Esophagus squamous epithelium (tissue), 5 donors: Measurements from ENCODE around the gene SNX10. TPM values are rescaled to one million over a fixed set of nuclear protein-coding genes. Genes with fewer than 3 reads are reported as not detected.

Experiments
- DNase-seq: peaks from one replicate; lab custom pipeline; 2025; lab: John Stamatoyannopoulos, UW
- H3K27ac ChIP-seq, 4 donors: fragments of 200-600 bp; sonication (generic); one replicate each; pipeline ENCODE4 v1.5.1; 2016 to 2019; ENCODE audit warnings: mild to moderate bottlenecking in 1 of 4
- H3K27me3 ChIP-seq, 4 donors: fragments of 200-600 bp; sonication (generic); 1 replicate in 3 of 4; 2 replicates in 1 of 4; pipeline versions ENCODE4 v1.5.1 to v1.6.0; 2017 to 2021; ENCODE audit warnings: antibody characterized with exemption in 1 of 4
- H3K36me3 ChIP-seq, 3 donors: fragments of 200-600 bp; sonication (generic); one replicate each; pipeline ENCODE4 v1.5.1; 2016 to 2019
- H3K4me1 ChIP-seq, 3 donors: fragments of 200-600 bp; sonication (generic); one replicate each; pipeline ENCODE4 v1.5.1; 2017 to 2019
- H3K4me3 ChIP-seq, 4 donors: fragments of 200-600 bp; sonication (generic); 1 replicate in 3 of 4; 2 replicates in 1 of 4; pipeline ENCODE4 v1.5.1; 2016 to 2019; ENCODE audit warnings: mild to moderate bottlenecking in 2 of 4, moderate library complexity in 1 of 4
- H3K9me3 ChIP-seq, 3 donors: fragments of 200-600 bp; sonication (generic); one replicate each; pipeline ENCODE4 v1.5.1; 2016 to 2019
- POLR2A ChIP-seq, 4 donors: fragments of 450-650 bp; IDR thresholded peaks; one replicate each; pipeline ENCODE4 v1.6.1; 2017; ENCODE audit warnings: antibody characterized with exemption in 4 of 4, mild to moderate bottlenecking in 4 of 4, moderate library complexity in 3 of 4
- WGBS, 2 donors: methylation state at CpG; one replicate each; pipeline ENCODE4 v1.1.5; 2018; 5-methylcytosine and 5-hydroxymethylcytosine counted together
- intact Hi-C: fragments of 100-400 bp; cut with DNase I; formaldehyde crosslinking; loops from one replicate; pipeline ENCODE4 v1.15.0; 2022
- total RNA-seq, 4 donors: library from RNA; depleted of rRNA; stranded (reverse); fragments of >200 nt; gene quantifications; one replicate each; pipeline ENCODE4 v1.1.0, GENCODE V29; 2016
- TF ChIP-seq, protein P1 (sequence below), 6 experiments: fragments of 450-650 bp in 4 of 6; fragments of 200-600 bp in 2 of 6; sonication (generic) in 2 of 6; IDR thresholded peaks; one replicate each; pipeline ENCODE4 v1.5.1; 2016 to 2019; ENCODE audit warnings: antibody characterized with exemption in 6 of 6, mild to moderate bottlenecking in 4 of 6, moderate library complexity in 4 of 6
- donor health status: DM: yes; HTN: yes; CAD: no.

Gene SNX10
- total RNA-seq, 4 donors from 2014 or later: 2.7 to 7.4 (median 3.6) TPM; not detected in 1

DNA sequence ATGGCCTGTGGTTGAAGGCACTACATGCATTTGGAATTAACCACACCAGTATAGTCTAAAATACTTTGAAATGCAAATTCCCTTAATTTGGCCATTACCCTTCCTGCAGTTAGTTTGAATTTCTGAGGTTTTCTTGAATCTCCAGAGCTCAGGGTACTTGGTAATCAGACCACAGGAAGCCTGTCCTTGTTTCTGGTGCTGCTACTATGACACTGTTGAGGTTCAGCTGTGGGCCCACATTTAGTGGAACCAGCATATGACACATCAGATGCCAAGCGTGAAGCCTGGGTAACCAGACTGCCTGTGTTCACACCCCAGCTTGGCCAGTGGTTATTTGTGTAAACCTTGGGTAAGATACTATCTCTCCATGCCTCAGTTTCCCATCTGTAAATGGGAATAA lies 124.3 kb downstream of the SNX10 start:
- no peak for TF ChIP-seq POLR2A (IDR thresholded peaks at IDR 0.05)
- TF ChIP-seq, protein P1, sequence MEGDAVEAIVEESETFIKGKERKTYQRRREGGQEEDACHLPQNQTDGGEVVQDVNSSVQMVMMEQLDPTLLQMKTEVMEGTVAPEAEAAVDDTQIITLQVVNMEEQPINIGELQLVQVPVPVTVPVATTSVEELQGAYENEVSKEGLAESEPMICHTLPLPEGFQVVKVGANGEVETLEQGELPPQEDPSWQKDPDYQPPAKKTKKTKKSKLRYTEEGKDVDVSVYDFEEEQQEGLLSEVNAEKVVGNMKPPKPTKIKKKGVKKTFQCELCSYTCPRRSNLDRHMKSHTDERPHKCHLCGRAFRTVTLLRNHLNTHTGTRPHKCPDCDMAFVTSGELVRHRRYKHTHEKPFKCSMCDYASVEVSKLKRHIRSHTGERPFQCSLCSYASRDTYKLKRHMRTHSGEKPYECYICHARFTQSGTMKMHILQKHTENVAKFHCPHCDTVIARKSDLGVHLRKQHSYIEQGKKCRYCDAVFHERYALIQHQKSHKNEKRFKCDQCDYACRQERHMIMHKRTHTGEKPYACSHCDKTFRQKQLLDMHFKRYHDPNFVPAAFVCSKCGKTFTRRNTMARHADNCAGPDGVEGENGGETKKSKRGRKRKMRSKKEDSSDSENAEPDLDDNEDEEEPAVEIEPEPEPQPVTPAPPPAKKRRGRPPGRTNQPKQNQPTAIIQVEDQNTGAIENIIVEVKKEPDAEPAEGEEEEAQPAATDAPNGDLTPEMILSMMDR (IDR thresholded peaks at IDR 0.05): no peak
- no peak overlapping the region for H3K4me3 ChIP-seq
- H3K9me3 ChIP-seq: no peaks in the 10 kb centered on the region
- no peak overlapping the region for H3K27ac ChIP-seq
- H3K36me3 ChIP-seq: no peaks in the 10 kb centered on the region
- no peaks in the 10 kb centered on the region for H3K4me1 ChIP-seq
- H3K27me3 ChIP-seq: peaks cover 0 to 4% (median 0%) of the 10 kb centered on the region in 4 donors
- no peak for DNase-seq
- WGBS, 2 donors: 100% methylated on average over 1 of the region's 1 CpG; no CpG with 5 or more reads in 1 of the 2 donors
- intact Hi-C loops: no loop called here

DNA sequence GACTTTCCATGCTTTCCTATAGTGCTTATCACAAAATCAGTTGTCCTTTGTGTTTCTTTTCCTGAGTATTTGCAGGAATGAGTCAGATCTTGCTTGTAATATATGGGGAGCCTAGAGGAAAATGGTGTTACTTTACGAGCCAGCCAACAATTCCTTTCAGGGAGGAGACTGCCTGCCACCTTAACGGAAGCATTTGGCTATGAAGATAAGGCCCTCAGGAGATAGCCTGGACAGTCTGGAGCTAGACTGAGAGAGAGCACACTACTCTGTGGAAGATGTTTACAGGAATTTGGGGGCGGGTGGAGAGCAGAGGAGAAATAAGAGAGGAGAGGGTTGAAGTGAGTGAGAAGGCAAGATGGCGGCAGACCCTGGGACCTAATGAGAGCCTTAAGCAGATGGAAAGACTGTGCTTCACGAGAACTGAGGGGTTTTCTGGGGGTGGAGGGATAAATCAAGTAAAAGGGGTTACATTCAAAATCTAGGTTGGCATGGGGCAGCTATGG lies 126.3 kb downstream of the SNX10 start:
- WGBS, 2 donors: 76 to 87% methylated on average over 5 of the region's 5 CpGs
- TF ChIP-seq, protein P1 (IDR thresholded peaks at IDR 0.05): no peak
- no peak for TF ChIP-seq POLR2A (IDR thresholded peaks at IDR 0.05)
- DNase-seq: no peak

DNA sequence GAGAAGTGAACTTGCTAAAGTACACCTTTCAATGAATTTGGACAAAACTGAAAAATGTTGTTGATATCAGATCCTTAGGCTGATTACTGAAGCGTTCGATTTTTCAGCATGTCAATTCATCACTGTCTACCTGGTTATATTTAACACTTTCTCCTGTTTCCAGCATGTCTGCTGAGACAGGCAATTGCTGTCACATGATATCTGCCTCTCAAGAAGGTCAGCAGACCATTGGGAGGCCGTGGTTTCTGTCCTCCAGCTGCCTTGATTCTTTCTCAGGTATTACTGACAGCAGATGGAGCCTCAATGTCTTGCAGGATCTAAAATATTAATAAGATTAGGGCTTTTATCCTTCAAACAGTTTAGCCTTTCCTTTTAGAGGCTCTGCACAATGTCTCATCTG lies 127.5 kb downstream of the SNX10 start:
- H3K27ac ChIP-seq: no peak overlapping the region
- WGBS, 2 donors: 63 to 70% methylated on average over 3 of the region's 3 CpGs

More for the DNA sequence above, 126.3 kb downstream of the SNX10 start:
- Histone ChIP-seq H3K27me3 (peaks cover 0 to 4% (median 0%) of the 10 kb centered on the region in 4 donors), H3K27ac (peak overlapping the region in 1 of 4 donors; percentile 44), H3K36me3 (no peaks in the 10 kb centered on the region), H3K4me3 (no peak overlapping the region), H3K9me3 (no peaks in the 10 kb centered on the region), H3K4me1 (no peaks in the 10 kb centered on the region)
- intact Hi-C loops: no loop called here

DNA sequence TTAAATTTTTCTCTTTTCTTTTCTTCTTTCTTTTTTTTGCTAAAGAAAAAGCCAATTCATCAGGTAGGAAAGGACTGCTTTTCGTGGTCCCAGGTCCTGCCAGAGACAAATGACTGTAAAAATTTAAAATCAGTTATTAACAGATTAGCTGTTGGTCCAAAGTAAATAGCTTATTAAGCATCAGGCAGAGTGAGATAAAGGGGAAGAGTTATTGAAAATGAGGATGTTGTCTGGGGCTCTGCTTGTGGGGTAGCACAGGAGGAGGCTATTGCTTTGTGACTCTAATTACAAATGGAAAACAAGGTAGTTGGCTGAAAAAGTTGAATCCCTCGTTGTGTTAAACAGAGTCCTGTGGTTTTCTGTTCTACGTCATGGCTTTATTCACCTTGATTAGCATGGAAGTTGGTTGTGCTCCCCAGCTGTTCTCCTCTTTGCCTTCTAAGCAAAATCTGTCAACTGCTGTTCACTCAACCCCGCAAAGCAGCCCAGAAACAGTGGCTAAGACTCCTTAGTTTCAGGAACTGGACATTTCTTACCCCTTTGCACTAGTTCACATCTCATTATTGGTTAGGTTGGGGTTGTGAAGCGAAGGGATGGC lies 128.9 kb downstream of the SNX10 start:
- Histone ChIP-seq H3K27me3 (peaks cover 0 to 4% (median 0%) of the 10 kb centered on the region in 4 donors), H3K36me3 (no peaks in the 10 kb centered on the region), H3K4me1 (no peaks in the 10 kb centered on the region), H3K9me3 (no peaks in the 10 kb centered on the region), H3K27ac (no peak overlapping the region), H3K4me3 (no peak overlapping the region)
- WGBS, 2 donors: 42 to 59% methylated on average over 5 of the region's 5 CpGs
- no peak for DNase-seq
- intact Hi-C loops: no loop called here
- TF ChIP-seq, protein P1 (IDR thresholded peaks at IDR 0.05): no peak
- no peak for TF ChIP-seq POLR2A (IDR thresholded peaks at IDR 0.05)

More for the DNA sequence above, 127.5 kb downstream of the SNX10 start:
- DNase-seq: no peak
- Histone ChIP-seq H3K36me3 (no peaks in the 10 kb centered on the region), H3K9me3 (no peaks in the 10 kb centered on the region), H3K4me1 (no peaks in the 10 kb centered on the region), H3K4me3 (no peak overlapping the region), H3K27me3 (peaks cover 0 to 4% (median 0%) of the 10 kb centered on the region in 4 donors)
- no peak for TF ChIP-seq POLR2A (IDR thresholded peaks at IDR 0.05)
- TF ChIP-seq, protein P1 (IDR thresholded peaks at IDR 0.05): no peak
- intact Hi-C loops: no loop called here

DNA sequence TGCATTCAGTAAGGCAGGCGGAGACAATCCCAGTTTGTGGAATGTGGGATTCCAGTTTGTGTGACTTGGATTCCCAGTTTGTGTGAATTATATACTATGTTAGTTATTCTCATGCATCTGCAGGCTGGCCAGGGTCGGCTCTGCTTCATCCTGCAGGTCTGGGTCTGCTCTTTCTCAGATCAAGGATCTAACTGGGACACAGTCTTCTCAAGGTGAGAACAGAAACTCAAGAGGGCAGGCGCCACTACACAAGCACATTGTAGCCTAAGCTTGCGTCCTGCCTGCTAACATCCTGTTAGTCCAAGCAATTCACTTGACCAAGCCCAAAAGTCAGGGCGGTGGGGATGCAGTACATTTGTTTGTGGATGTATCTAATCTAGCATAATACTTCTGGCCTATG lies 131.1 kb downstream of the SNX10 start:
- no peak for DNase-seq
- Histone ChIP-seq H3K4me3 (no peak overlapping the region), H3K4me1 (no peaks in the 10 kb centered on the region), H3K36me3 (no peaks in the 10 kb centered on the region), H3K27ac (no peak overlapping the region), H3K27me3 (peaks cover 0 to 4% (median 0%) of the 10 kb centered on the region in 4 donors), H3K9me3 (no peaks in the 10 kb centered on the region)
- TF ChIP-seq, protein P1 (IDR thresholded peaks at IDR 0.05): no peak
- WGBS, 2 donors: 89 to 100% methylated on average over 2 to 5 of the region's 5 CpGs
- intact Hi-C loops: no loop called here
